ENCODE results near the gene MAEA.

GRCh38 chr4:1383728-1384591 is 94.3 kb downstream of the MAEA start:
- TF ChIP-seq CTCF (IDR thresholded peaks at IDR 0.05): no peak
- no peak for TF ChIP-seq POLR2A (IDR thresholded peaks at IDR 0.05)
